Stimulated activated CD8-positive, alpha-beta memory T cell treated with anti-CD3 and anti-CD28 coated beads, Interleukin-7, amount 100 ng/mL, for 48 hours (primary cell): Measurements from ENCODE around the gene BRAF.
"Not testable (repeated sequence)": the region's sequence is repeated elsewhere in the genome, so short reads cannot be mapped to it uniquely, and the experiment has no call there.

Experiments
- DNase-seq, 2 donors: peaks; one replicate each; pipeline ENCODE4 v3.0.0-alpha.2; 2020; ENCODE audit warnings: low read depth in 1 of 2; ENCODE audit errors: extremely low read depth in 1 of 2

Gene BRAF

DNA sequence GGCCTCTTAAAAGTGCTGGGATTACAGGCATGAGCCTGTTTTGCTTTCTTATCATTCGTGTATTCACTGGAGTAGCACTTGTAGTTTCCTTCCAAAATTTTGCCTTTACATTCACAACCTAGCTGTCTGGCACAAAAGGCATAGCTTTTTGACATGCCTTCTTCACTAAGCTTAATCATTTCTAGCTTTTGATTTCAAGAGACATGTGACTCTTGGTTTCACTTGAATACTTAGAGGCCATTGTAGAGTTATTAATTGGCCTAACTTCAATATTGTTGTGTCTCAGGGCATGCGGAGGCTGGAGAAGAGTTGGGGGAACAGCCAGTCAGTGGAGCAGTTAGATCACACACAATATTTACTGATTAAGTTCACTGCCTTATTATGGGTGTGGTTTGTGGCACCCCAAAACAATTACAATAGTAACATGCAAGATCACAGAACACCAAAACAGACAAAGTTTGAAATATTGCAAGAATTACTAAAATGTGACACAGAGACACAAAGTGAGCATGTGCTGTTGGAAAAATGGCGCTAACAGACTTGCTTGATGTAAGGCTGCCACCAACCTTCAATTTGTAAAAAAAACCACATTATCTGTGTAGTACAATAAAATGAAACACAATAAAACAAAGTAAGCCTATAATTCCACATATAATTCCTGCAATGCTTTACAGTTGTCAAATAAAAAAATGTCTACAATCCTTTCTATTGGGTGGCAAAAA, 43.1 kb downstream of the BRAF start:
- no peak for DNase-seq

DNA sequence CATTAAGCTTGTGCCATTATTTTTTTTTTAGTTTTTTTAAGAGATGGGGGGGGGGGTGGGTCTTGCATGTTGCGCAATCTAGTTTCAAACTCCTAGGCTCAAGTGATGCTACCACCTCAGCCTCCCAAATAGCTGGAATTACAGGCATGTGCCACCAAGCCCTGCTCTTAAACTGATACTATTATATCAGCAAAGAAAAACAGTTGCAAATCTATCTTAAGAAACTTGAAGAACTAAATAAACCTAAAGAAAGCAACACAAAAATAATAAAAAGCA, 47.5 kb downstream of the BRAF start:
- DNase-seq, result no peak

DNA sequence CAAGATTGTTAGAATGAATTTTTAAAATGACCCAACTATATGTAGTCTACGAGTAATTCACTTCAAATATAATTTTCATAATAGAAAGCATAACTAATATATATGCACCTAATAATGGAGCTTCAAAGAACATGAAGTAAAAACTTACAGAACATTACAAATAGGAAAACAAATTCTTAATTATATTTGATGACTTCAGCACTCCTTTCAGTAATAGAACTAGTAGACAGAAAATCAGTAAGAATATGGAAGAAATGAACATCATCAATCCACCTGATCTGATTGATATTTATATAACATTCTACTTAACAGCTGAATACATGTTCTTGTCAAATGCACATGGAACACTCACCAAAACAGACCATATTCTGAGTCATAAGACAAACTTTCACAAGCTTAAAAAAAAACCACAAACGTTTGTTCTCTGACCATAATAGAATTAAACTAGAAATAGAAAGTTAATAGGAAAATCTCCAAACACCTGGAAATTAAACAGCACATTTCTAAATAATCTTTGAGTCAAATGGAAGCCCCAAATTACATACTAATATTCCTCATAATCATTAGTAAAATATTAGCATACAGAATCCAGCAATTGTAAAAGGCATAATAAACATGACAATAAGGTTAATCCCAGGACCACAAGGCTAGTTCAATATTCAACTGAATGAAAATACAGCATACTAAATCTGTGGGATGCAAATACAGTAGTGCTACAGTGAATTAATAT, 48.0 kb downstream of the BRAF start:
- no peak for DNase-seq

DNA sequence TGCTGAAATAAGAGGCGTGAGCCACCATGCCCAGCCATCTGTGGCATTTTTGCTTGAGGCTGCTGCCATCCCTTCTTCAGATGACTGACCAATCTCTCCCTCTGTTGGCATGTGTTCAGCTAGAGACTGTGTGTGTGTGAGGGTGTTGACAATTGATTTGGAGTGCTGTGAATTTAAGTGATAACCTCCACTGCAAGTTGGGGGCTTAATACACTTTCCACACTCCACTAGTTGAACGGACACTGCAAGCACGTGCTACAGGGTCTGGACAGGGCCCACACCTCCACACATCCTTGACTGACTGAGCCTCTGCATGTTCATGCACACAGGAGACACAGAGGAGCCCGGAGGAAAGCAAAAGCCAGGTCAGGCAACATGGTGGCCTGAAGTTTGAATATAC, 51.3 kb downstream of the BRAF start:
- DNase-seq, result no peak

DNA sequence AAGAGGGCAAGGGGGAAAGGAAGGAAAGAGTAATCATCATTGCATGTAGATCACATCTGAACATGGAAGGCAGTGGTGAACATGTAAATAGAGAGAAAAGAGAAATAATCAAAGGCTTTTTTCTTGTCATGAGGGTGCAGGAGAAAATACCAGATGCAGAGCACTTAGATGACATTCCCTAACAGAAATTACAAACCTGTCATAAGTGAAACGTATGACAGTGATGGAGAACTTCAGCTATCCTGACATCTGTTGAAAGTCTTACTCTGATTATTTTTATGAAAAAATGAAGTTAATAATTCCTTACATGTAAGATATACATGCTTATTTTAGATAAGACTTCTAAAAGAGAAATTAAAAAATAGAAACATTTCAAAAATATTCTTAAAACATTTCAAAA, 54.7 kb downstream of the BRAF start:
- DNase-seq, result no peak

DNA sequence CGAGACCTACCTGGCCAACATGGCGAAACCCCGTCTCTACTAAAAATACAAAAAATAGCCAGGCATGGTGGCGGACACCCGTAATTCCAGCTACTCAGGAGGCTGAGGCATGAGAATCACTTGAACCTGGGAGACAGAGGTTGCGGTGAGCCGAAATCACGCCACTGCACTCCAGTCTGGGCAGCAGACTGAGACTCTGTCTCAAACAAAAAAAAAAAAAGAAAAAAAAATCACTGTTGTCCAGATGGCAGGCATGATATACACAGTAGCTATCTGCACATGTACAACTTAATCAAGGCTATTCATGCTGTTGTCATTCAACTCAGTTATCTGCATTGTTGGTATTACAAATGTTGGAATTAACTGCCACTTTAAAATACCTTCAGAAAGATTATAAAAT, 55.3 kb downstream of the BRAF start:
- DNase-seq, result no peak

DNA sequence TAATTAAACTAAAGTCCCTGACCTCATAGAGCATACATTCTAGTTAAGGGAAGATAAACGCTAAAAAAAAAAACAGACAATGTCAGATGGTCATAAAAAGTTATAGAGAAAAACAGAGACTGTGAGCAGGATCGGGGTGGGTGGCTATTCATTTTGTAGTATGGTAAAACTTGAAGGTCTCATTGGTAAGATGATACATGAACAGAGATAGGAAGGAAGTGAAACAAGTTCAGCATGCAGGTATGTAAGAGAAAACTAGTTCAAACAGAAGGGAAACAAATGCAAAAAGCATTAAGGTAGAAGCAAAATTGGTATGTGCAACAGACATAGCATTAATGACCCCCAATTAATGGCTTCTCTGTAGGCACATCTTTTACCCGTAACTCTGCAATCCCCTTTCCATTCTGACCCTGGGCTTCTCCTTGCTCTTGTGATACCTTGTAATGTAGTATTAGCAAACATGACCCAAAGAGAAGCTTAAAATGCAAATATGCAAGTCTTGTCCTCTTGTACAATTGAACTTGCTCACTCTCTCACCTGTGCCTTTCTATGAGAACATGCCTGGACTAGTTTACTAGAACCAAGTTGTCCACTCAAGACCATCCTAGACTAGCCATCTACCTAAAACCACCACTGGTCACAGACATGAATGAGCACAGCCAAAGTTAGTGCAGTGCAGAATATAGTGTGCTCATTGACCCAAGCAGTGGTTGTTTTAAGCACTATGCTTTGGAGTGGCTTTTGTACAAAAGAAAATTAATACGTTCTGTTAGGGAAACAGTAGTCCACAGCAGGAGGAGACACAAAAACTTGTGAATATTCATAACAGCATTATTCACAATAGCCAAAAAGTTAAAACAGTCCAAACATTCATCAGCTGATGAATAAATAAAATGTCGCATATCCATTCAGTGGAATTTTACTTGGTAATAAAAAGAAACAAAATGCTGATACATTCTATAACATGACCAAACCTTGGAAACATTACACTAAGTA, 57.0 kb downstream of the BRAF start:
- DNase-seq, result no peak

DNA sequence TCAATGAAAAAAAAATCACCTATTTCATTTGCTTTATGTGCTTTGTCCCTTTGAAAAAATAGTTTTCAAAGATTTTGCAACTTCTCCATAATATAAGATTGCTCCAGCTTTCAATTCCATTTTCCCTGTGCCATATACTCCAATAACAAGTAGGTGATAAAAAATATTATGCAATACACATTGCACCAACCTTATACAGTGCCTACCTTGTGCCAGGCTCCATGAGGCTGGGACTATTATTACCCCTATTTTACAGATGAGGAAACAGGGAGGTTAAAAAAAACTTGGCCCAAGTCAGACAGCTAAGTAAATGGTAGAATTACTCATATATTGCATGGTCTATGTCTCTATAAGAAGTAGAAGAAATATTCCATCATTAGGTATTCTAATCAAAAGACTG, 57.8 kb downstream of the BRAF start:
- DNase-seq, result no peak

DNA sequence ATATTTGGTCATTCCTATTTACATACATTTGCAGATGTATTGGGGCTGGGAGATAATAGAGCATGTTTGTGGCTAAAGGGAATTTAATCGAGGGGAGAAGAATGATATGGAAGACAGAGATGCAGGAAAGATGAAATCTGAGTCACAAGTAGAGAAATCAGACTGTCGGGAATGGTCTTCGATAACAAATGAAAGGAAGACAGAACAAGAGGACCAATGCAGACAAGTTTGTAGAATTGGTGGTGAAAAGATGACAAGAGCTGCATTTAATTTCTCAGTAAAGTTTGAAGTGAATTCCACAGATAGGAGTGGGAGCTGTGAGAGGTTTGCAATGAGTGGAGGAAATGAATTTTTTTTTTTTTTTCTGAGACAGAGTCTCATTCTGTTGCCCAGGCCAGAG, 60.0 kb downstream of the BRAF start:
- DNase-seq, result no peak

DNA sequence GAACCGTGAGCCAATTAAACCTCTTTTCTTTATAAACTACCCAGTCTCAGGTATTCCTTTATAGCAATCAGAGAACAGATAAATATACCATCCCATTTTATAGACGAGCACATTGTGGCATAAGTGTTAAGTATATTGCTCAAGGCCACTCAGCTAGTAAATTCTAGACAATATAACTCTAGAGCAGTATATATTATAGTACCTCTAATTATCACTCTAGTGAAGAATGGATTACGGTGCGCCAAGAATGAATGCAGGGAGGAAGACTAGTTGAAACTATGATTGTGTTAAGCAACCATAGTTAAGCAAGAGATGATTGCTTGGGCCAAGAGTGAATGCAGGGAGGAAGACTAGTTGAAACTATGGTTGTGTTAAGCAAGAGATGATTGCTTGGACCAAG, 60.9 kb downstream of the BRAF start:
- no peak for DNase-seq

DNA sequence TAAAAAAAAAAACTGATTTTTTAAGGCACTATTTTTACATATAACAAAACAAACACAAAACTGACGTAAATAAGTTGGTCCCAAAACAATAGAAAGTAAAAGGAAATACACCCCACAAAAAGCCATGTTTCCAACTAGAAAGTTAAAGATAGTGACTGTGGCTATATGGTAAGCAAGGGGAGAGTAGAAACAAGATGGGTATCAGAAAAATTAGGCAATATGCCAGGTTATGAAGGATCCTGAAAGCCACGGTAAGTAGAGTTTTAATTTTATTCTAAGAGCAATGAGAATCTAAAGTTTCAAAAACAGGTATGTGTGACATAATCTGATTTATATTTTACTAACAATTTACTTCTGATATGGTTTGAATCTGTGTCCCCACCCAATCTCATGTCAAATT, 61.5 kb downstream of the BRAF start:
- DNase-seq, result no peak

DNA sequence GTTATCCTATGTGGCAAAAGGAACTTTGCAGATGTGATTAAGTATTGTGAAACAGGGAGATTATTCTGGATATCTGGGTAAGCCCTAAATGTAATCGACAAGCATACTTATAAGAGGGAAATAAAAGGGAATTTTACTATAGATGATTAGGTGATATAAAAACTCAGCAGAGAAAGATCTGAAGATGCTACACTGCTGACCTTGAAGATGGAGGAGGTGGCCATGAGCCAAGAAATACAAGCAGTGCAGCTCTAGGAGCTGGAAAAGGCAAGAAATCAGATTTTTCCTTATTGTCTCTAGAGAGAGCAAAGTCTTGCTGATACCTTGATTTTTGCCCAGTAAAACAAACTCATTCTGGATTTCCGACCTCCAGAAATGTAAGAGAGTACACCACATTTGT, 67.7 kb downstream of the BRAF start:
- no peak for DNase-seq

DNA sequence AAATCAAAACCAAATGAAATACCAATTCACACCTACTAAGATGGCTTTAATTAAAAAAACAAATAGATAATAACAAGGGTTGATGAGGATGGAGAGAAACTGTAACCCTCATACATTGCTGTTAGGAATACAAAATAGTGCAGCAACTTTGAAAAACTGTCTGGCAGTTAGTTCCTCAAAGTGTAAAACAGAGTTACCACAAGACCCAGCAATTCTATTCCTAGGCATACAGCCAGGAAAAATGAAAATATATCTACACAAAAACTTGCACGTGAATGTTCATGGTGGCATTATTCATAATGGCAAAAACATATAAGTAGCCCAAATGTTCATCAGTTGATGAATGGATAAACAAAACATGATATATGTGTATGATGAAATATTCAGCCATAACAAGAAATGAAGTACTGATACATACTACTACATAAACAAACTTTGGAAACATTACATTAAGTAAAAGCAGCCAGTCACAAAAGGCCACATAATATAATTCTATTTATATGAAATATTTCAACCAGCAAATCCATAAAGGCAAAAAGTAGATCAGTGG, 83.5 kb downstream of the BRAF start:
- DNase-seq, result no peak

DNA sequence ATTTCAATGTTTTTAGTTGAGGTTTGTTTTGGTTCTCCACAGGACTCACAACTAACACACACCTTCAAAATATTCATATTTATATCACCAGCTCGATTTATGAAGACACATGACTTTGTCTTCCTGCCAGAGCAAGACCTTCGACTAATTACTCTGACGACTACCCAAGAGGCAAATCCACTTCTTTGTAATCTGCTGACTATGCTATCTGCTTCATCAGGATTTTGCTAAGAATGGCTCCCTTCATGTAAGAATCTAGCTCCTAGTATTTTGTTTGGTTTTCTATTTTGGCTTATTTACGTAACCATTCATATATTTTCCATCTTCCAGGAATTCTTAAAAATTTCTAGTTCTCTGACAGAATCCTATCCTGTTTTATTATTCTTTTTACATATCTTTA, 93.0 kb downstream of the BRAF start:
- DNase-seq, result no peak

DNA sequence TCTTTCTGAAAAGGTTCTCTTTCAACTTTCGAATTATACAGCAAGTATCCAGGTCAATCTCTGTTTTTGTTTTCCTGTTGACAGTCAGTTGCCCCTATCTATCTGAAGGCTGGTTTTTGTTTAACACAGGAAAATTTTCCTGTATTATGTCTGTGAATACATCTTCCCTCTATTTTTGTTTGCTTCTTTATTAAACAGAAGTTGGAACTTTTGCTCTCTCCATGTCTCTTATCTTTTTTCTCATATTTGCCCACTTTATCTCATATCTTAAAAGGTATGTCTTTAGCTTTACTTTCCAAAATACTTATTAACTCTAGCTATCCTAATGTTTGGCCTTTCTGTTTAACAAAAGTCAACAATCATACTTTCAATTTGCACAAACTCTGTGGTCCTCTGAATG, 95.0 kb downstream of the BRAF start:
- DNase-seq, result no peak

DNA sequence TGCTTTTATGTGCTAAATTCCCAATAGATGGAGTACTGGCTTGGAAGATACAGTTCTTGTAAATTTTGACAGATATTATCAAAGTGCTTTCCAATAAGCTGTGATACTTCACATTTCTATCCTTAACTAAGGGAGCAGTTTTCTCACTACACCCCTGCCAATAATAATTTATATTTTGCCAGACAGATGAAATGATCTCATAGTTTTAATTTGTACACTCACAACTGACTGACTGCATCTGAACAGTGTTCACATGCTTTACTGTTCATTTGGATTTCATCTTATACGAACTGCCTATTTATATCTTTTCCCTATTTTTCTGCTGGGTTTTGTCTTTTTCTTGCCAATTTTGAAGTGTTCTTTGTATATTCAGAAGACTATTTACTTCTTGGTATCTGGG, 96.0 kb downstream of the BRAF start:
- DNase-seq, result no peak

DNA sequence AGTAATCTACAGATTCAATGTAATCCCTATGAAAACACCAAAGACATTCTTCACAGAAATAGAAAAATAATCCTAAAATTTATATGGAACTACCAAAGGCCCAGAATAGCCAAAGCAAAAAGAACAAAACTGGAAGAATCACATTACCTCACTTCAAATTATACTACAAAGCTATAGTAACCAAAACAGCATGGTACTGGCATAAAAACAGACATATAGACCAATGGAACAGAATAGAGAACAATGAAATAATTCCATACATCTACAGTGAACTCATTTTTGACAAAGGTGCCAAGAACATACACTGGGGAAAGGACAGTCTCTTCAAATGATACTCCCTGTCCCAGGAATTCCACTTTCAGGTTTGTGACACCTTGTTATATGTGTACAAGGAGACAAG, 107.3 kb downstream of the BRAF start:
- not testable (repeated sequence) for DNase-seq

DNA sequence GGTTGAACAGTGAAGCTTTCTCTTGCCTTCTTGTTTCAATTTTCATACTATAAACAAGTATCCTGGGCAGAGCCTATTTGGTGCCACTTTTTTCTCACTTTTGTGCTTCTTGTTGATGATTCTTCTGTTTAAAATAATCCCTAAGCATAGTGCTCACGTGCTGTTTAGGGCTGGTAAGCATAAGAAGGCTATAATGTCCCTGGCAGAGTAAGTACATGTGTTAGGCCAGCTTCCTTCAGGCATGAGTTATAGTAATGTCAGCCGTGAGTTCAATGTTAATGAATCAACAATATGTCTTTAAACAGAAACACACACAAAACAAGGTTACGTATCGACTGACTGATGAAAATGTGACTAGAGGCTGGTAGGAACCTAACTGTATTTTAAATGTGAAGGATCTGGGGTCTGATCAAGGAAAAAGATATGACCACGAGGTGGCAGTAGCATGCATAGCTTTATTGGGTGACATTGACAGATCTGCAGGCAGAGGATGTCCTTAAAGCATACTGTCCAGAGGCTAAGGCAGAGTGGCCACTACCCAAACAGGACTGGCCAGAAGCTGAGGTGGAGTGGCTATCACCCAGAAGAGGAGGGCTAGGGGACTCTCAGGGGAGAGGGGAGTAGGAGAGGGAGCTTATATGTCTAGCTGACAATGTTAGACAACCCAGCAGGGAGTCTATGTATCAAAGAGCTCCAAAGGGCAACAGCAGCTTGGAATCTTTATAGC, 113.7 kb downstream of the BRAF start:
- peak; percentile 2 to 11 for DNase-seq

DNA sequence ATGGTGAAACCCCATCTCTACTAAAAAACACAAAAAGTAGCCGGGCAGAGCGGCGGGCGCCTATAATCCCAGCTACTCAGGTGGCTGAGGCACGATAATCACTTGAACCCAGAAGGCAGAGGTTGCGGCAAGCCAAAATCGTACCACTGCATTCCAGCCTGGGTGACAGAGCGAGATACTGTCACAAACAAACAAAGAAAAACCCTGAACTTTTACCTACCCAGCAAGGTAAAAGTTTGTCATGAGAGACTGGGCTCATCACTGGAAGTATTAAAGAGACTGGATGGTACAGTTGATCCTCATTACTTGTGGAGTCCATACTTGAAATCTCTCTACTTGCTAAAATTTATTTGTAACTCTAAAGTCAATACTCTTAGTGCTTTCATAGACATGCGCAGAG, 114.3 kb downstream of the BRAF start:
- no peak for DNase-seq

DNA sequence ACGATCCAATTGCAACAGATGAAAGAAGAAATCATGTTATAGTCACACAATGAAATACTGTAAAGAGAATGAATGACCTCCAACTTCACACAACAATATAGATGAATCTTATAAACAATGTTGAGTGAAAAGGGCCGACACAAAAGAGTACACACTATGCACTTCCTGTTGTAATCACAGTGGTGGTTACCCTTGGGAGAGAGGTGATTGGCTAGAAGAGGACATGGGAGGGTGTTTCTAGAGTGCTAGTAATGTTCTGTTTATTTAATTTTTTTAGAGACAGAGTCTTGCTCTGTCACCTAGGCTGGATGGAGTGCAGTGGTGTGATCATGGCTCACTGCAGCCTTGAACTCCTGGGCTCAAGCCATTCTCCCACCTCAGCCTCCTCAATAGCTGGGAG, 145.8 kb downstream of the BRAF start:
- DNase-seq, result no peak

DNA sequence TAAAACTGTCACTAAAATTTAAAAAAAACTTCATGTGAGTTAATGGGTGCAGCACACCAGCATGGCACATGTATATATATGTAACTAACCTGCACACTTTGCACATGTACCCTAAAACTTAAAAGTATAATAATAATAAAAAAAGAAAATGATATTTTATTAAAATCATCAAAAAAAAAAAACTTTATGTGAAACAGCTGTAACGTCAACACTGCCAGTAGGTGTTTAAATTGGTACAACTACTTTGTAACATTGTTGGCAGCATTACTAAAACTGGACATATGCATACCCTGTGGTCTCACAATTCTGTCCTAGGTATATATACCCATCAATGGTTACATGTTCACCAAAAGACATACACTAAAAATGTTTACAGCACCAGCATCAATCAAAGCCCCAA, 146.2 kb downstream of the BRAF start:
- DNase-seq, result no peak
